ENCODE measurements around the gene SOX18. TPM values are rescaled to one million over a fixed set of nuclear protein-coding genes. Genes with fewer than 3 reads are reported as not detected.
A peak's percentile ranks its signal among the peaks of the same experiment; 100 is the strongest.

Gene SOX18
- total RNA-seq, 8 experiments from 2014 or later, result 0.05 to 0.54 (median 0.21) TPM; not detected in 2

GRCh38 chr20:64062276-64062595, 12.8 kb upstream of the SOX18 start:
- WGBS, 10 experiments, result 0 to 90% (median 53%) methylated on average over 2 to 4 of the region's 5 CpGs; no CpG with 5 or more reads in 4 of the 10 experiments
- peak in 5 of 8 experiments; percentile 1 to 11 (median 7) for ATAC-seq (replicated peaks in 6 of 8)
- in situ Hi-C loops (cut with MboI; ENCODE audit: low pct_unique_long_range_greater_than_20kb in 2 of 9, low sequenced_read_pairs in 9 of 9, unreplicated experiment in 9 of 9), result no loop called here
- H3K4me1 ChIP-seq (replicated peaks in 1 of 2), result peaks cover 16 to 20% of the 10 kb centered on the region in 2 donors
- H3K4me3 ChIP-seq, result peak overlapping the region; percentile 68 to 94 (median 90)
- peak overlapping the region; percentile 63 to 71 for H3K27ac ChIP-seq

GRCh38 chr20:64058536-64058935, 9.1 kb upstream of the SOX18 start:
- H3K4me3 ChIP-seq, result no peak overlapping the region
- ATAC-seq (replicated peaks in 6 of 8), result no peak
- WGBS, 10 experiments, result 17 to 76% (median 20%) methylated on average over 1 to 8 of the region's 12 CpGs; no CpG with 5 or more reads in 7 of the 10 experiments
- H3K27ac ChIP-seq, result no peak overlapping the region
- in situ Hi-C loops (cut with MboI; ENCODE audit: low pct_unique_long_range_greater_than_20kb in 2 of 9, low sequenced_read_pairs in 9 of 9, unreplicated experiment in 9 of 9), result no loop called here
- peaks cover 19 to 31% of the 10 kb centered on the region in 2 donors for H3K4me1 ChIP-seq (replicated peaks in 1 of 2)

- no peak overlapping the region for H3K4me3 ChIP-seq
- in situ Hi-C loops (cut with MboI; ENCODE audit: low pct_unique_long_range_greater_than_20kb in 2 of 9, low sequenced_read_pairs in 9 of 9, unreplicated experiment in 9 of 9), result no loop called here
- WGBS, 10 experiments, result 0 to 80% (median 54%) methylated on average over 1 to 7 of the region's 33 CpGs; no CpG with 5 or more reads in 5 of the 10 experiments
- ATAC-seq (replicated peaks in 6 of 8), result peak in 7 of 8 experiments; percentile 13 to 80 (median 25)
- no peak overlapping the region for H3K27ac ChIP-seq
- H3K4me1 ChIP-seq (replicated peaks in 1 of 2), result peaks cover 19 to 31% of the 10 kb centered on the region in 2 donors
Observed at GRCh38 chr20:64057628-64058498, 8.4 kb upstream of the SOX18 start.

- 31 to 100% (median 86%) methylated on average over 2 to 8 of the region's 39 CpGs; no CpG with 5 or more reads in 5 of the 10 experiments for WGBS, 10 experiments
- no peak overlapping the region for H3K27ac ChIP-seq
- in situ Hi-C loops (cut with MboI; ENCODE audit: low pct_unique_long_range_greater_than_20kb in 2 of 9, low sequenced_read_pairs in 9 of 9, unreplicated experiment in 9 of 9), result no loop called here
- no peak overlapping the region for H3K4me3 ChIP-seq
- ATAC-seq (replicated peaks in 6 of 8), result no peak
- peaks cover 13 to 25% of the 10 kb centered on the region in 2 donors for H3K4me1 ChIP-seq (replicated peaks in 1 of 2)
Observed at GRCh38 chr20:64056889-64057627, 7.6 kb upstream of the SOX18 start.

GRCh38 chr20:64056639-64056888, 7.1 kb upstream of the SOX18 start:
- H3K4me1 ChIP-seq (replicated peaks in 1 of 2), result peaks cover 13 to 24% of the 10 kb centered on the region in 2 donors
- ATAC-seq (replicated peaks in 6 of 8), result no peak
- no peak overlapping the region for H3K27ac ChIP-seq
- WGBS, 10 experiments, result no CpG with 5 or more reads among the region's 7 CpGs
- in situ Hi-C loops (cut with MboI; ENCODE audit: low pct_unique_long_range_greater_than_20kb in 2 of 9, low sequenced_read_pairs in 9 of 9, unreplicated experiment in 9 of 9), result no loop called here
- H3K4me3 ChIP-seq, result no peak overlapping the region

- no peak overlapping the region for H3K4me3 ChIP-seq
Observed at GRCh38 chr20:64055893-64056638, 6.6 kb upstream of the SOX18 start.

GRCh38 chr20:64055396-64055892, 6.0 kb upstream of the SOX18 start:
- ATAC-seq (replicated peaks in 6 of 8), result no peak
- H3K4me3 ChIP-seq, result no peak overlapping the region
- H3K27ac ChIP-seq, result no peak overlapping the region
- WGBS, 10 experiments, result 17 to 82% methylated on average over 1 to 5 of the region's 9 CpGs; no CpG with 5 or more reads in 8 of the 10 experiments
- peaks cover 13 to 24% of the 10 kb centered on the region in 2 donors for H3K4me1 ChIP-seq (replicated peaks in 1 of 2)
- in situ Hi-C loops (cut with MboI; ENCODE audit: low pct_unique_long_range_greater_than_20kb in 2 of 9, low sequenced_read_pairs in 9 of 9, unreplicated experiment in 9 of 9), result no loop called here

More at GRCh38 chr20:64055893-64056638, 6.6 kb upstream of the SOX18 start:
- in situ Hi-C loops (cut with MboI; ENCODE audit: low pct_unique_long_range_greater_than_20kb in 2 of 9, low sequenced_read_pairs in 9 of 9, unreplicated experiment in 9 of 9), result no loop called here
- ATAC-seq (replicated peaks in 6 of 8), result peak in 6 of 8 experiments; percentile 3 to 25 (median 8)
- no CpG with 5 or more reads among the region's 22 CpGs for WGBS, 10 experiments
- Histone ChIP-seq H3K27ac (no peak overlapping the region), H3K4me1 (replicated peaks in 1 of 2) (peaks cover 13 to 24% of the 10 kb centered on the region in 2 donors)

GRCh38 chr20:64053841-64054661, 4.6 kb upstream of the SOX18 start:
- H3K4me1 ChIP-seq (replicated peaks in 1 of 2), result peaks cover 20 to 24% of the 10 kb centered on the region in 2 donors
- in situ Hi-C loops (cut with MboI; ENCODE audit: low pct_unique_long_range_greater_than_20kb in 2 of 9, low sequenced_read_pairs in 9 of 9, unreplicated experiment in 9 of 9), result no loop called here
- H3K4me3 ChIP-seq, result no peak overlapping the region
- no peak overlapping the region for H3K27ac ChIP-seq
- ATAC-seq (replicated peaks in 6 of 8), result peak; percentile 16 to 67 (median 48)
- WGBS, 10 experiments, result 14 to 45% (median 27%) methylated on average over 2 to 3 of the region's 17 CpGs; no CpG with 5 or more reads in 6 of the 10 experiments

- no peak overlapping the region for H3K4me3 ChIP-seq
- no peak overlapping the region for H3K27ac ChIP-seq
- ATAC-seq (replicated peaks in 6 of 8), result no peak
- 60 to 93% (median 80%) methylated on average over 1 to 3 of the region's 33 CpGs; no CpG with 5 or more reads in 7 of the 10 experiments for WGBS, 10 experiments
- H3K4me1 ChIP-seq (replicated peaks in 1 of 2), result peaks cover 20 to 24% of the 10 kb centered on the region in 2 donors
- in situ Hi-C loops (cut with MboI; ENCODE audit: low pct_unique_long_range_greater_than_20kb in 2 of 9, low sequenced_read_pairs in 9 of 9, unreplicated experiment in 9 of 9), result no loop called here
Observed at GRCh38 chr20:64052987-64053840, 3.8 kb upstream of the SOX18 start.

- in situ Hi-C loops (cut with MboI; ENCODE audit: low pct_unique_long_range_greater_than_20kb in 2 of 9, low sequenced_read_pairs in 9 of 9, unreplicated experiment in 9 of 9), result no loop called here
- H3K4me1 ChIP-seq (replicated peaks in 1 of 2), result peaks cover 20% of the 10 kb centered on the region in 2 donors
- ATAC-seq (replicated peaks in 6 of 8), result no peak
- no peak overlapping the region for H3K4me3 ChIP-seq
- no peak overlapping the region for H3K27ac ChIP-seq
- 60 to 100% (median 94%) methylated on average over 1 to 5 of the region's 10 CpGs; no CpG with 5 or more reads in 6 of the 10 experiments for WGBS, 10 experiments
Observed at GRCh38 chr20:64052326-64052722, 2.9 kb upstream of the SOX18 start.

GRCh38 chr20:64051561-64052325, 2.3 kb upstream of the SOX18 start:
- Histone ChIP-seq H3K27ac (no peak overlapping the region), H3K4me1 (replicated peaks in 1 of 2) (peaks cover 15 to 20% of the 10 kb centered on the region in 2 donors), H3K4me3 (no peak overlapping the region)
- peak in 2 of 8 experiments; percentile 9 for ATAC-seq (replicated peaks in 6 of 8)
- in situ Hi-C loops (cut with MboI; ENCODE audit: low pct_unique_long_range_greater_than_20kb in 2 of 9, low sequenced_read_pairs in 9 of 9, unreplicated experiment in 9 of 9), result no loop called here
- WGBS, 10 experiments, result 0 to 95% (median 53%) methylated on average over 1 to 4 of the region's 15 CpGs; no CpG with 5 or more reads in 6 of the 10 experiments

Measured in motor neuron (in vitro differentiated cells).